Activated CD8-positive, alpha-beta memory T cell treated with anti-CD3 and anti-CD28 coated beads for 1 hour (primary cell): Measurements from ENCODE around the gene BANK1.

Source experiments
- DNase-seq, 2 donors: peaks; one replicate each; pipeline ENCODE4 v3.0.0-alpha.2; 2020; ENCODE audit warnings: low read depth in 1 of 2; ENCODE audit errors: extremely low read depth in 1 of 2

The BANK1 gene

DNA sequence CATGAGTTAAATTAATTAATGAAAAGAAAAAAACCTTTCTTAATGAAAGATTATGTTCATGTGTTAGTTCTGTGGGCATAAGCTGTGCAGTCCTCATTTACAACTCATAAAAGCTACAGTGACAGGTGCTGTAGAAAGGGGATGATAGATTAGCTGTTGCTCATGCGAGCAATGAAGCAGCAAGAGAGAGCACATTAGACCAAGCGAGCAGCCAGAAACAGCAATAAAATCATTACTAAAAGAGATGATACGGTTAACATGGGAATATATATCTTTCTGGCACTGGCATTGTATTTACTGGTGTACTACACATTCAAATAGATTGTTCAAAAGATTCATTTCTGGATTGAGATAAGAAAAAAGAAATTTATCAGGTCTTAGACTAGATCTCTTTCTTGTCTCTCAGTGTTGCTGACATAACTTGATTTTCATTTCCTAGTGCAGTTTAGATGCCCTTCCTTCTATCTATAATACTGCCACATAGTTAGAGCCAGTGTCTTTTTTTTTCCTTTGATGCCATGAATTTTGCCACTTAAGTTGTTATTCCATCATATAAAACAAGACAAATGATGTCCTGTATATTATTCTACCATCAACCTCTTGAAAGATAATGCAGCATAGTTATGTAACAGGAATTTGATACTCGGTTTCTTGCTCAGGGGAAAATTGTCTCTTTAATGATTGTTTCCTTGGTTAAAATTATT lies 164.6 kb downstream of the BANK1 start:
- DNase-seq = no peak

DNA sequence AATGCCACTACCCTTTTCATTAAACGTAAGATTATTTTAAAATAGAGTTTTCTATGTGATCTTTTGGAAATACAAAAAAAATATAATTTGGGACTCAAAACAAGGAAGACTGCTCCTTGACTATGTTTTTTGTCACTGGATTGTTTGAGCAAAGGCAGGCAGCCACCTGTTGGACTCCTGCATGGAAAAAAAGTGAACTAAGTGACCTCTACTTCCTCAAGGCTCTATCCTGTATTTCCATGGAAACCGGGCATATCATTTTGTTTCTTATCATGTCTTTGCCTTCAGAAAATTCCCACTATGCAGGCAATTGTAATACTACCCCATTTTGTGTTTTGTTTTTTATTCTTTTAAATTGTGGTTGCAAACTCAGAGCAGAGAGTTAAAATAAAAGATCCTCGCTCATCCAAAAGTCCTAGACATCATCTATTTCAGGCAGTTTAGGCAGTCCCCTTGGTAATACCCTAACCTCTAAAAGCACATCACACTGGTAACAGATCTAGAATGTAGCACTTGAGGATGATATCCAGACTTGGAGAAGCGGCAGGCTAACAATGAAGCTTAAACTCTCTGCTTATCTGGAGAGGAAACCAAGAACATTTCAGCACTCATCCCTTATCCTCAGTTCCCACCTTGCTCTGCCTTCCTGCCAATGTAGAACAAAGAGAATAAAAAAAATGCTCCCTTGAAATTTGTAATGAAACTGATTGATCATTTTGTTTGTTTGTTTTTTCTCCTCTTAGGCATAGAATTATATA lies 165.7 kb downstream of the BANK1 start:
- no peak for DNase-seq

DNA sequence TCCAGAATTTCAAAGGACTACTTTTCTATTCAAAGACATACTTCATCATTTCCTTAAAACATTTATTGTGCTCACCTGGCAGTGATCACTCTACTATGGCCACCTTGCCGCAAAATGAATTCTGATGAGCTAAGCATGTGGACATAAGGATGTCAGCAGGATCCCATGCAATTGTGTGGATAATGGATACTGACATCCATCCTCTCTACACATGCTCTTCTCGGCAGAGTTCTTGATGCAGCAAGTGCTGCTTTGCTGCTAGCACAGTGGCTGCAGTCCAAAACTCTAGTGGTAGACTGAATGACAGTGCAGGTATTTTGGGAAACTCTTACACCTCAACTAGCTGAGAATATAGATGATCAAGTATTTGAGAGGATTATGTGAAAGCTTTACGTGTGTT lies 168.0 kb downstream of the BANK1 start:
- no peak for DNase-seq

DNA sequence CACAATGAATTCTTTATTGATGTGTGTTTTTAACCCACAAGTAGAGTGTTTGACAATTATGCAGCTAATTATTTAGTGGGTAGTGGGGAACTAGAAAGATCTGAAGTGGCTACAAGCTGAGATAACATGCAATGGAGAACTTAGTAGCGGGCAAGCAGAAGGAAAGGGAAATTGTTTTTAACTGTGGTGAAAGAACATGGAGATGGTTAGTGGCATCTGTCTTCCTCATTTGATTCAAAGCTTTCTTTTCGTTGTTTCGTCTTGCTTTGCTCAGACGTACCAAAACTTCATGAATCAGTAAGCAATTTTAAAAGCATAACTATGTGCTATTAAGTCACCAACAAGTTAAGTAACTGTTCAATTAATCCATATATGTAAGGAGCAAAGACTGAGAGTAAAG lies 169.9 kb downstream of the BANK1 start:
- no peak for DNase-seq

DNA sequence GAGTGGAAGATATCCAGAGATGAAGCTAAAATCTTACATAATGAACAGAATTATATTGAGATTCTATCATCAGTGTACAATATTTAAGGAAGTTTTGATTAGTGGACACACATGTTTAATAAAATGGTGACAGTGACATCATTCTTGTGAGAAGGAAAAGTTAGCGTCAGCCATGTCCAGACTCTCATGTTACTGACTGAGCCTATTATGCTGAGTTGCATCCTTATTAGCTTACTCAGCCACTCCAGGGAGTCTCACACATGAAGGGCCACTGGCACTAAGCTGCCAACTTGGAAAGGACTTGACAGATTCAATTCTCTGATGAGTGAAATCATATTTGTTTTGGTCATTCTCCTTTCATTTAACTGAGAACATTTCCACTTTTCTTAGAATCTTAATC lies 170.6 kb downstream of the BANK1 start:
- no peak for DNase-seq

DNA sequence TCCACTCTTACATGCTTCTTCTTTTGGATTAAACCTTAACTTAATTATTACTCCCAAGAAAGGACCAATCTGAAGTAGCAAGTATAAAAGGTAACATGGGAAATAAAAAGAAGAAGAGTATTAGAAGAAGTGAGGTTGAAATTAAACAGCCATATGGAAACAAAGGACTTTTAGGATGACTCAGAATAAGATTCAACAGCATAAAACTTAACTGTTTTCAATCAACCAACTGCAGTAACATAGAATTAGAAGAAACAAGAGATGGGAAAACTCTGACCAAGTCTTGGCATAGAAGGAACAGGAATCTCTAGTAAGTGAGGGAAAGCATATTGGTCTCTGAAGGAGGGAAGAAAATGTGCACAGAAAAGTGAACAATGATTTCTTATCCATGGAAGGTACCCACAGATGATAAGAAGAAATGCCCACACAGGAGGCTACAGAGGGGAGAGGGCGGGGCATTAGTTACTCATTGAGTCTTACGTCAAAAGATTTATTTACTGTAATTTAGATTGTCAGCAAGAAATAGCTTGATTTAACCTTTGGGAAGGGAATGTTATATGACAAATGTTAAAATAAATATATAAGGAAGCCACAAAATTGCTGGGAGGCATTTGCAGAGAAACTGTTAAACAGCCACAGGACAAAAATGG lies 177.3 kb downstream of the BANK1 start:
- DNase-seq = no peak

DNA sequence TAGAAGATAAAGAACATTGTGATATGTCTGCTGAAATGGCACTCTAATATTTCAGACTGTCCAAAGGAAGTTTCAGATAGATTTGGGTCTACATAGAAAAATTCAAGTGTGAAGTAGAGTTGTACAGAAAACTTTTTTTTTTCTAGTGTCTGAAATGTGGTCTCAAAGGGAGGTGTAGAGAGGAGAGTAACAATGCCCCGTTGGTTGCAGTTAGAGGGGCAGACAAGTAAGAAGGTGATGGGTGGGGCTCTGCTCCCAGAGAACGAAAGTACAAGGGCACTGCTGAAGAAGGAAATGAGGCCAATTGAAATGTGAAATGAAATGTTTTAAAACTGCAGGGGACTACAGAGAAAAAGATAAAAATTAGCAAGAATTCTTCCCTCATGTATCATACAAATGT lies 177.8 kb downstream of the BANK1 start:
- DNase-seq = no peak

DNA sequence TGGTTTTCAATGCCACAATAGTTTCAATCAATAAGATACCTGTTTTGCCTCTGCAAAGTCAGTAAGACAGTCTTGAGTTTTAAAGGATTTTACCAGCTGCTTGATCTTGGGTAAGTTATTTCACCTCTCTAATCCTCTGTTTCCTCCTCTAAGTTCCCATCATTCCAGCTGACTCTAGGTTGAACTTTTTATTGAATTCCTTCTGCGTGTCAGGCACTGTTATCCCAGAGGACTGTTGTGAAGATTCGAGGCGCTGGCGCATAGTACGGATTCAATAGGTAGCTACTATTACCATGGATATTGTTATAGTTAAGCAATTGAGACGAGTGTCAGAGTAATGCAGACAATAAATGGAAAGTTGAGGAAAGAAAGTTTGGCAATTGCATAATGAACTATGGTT lies 179.4 kb downstream of the BANK1 start:
- DNase-seq = no peak

DNA sequence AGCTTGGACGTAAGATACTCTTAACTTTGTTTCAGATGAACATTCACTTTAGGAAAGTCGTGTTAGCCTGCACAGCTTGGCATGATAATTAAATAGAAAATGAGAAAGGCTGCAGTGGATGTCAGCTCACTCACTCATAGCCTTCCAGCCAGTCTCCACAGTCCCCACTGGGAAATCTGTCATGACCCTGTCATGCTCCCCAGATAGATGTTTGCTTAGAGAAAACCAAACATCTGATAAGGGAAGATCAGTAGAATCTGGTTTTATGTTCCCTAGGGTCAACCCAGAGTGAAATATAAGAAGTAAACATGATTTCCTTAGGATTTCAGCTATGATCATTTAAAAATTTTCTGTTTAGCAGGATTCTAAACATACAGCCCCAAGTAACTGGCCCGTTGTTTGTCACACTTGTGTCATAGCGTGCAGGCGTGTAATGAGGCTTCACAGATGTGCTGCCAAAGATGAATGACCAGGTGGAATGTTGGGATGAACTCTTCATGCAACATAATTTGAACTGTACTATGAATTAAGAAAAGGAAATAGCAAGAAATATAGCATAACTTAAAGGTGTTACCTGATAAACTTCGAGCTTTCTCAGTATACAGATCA lies 180.1 kb downstream of the BANK1 start:
- no peak for DNase-seq

DNA sequence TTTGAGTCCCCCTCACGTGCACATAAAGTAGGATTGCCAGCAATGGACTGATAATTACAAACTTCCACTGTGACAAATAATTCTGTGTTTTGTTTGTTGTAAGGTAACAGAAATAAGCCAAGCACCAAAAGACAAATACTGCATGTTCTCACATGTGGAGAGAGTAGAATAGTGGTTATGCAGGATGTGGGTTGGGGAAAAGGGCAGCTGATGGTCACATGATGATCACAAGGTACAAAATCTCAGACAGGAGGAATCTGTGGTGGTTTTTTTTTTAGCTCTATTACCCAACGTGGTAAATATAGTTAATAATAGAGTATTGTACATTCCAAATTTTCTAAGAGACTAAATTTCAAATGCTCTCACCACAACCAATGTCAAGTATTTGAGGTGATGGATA lies 182.3 kb downstream of the BANK1 start:
- DNase-seq = no peak

DNA sequence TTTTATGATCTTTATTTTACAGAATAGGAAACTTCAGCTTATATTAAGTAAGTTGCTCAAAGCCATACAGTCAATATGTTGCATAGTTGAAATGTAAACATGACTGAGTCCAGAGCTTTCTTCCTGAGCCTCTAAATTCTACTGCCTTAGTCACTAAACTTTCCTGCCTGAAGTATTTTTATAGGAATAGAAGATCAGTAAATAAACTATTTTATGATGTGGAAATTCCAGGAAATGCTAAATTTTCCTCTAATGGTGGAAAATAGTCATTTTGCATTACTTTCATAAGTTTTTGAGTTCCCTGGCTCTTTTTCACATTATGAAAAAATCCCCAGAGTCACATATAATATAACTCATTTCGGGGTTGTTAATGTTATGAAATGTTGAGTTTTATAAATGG lies 182.8 kb downstream of the BANK1 start:
- DNase-seq = no peak

DNA sequence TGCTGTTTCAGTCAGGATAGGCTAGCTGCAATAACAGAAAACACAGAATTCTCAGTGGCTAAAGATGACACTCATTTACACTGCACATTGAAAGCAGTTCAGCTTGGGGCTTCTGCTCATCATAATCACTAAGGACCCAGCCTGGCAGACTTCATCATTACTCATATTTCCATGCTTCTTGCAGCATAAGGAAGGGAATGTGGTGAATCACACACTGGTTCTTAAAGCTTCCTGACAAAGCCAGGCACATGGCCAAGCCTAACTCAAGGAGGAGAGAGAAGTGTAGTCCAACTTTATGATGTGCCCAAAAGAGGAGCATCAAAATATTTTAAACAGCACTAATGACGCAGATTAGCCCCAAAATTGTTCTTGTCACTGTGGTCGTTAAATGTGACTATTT lies 186.5 kb downstream of the BANK1 start:
- DNase-seq = no peak

DNA sequence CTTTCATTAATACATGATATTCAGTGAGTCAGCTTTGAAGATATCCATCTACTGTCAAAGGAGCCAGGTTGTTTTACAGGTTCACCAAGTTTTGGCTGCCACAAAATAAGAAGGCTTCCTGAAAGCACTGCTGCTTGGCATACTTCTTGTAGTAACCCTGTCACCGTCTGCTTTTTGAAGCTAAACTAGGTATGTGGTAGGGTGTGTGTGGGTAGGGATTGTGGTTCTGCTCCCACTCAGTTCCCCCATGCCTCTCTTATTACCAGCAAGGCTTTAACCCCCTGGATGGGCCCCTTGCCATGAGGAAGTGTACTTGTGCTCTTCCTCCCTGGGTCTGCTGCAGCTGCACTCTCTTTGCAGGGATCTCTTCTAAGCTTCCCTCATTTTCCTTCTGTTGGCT lies 191.2 kb downstream of the BANK1 start:
- DNase-seq = no peak

DNA sequence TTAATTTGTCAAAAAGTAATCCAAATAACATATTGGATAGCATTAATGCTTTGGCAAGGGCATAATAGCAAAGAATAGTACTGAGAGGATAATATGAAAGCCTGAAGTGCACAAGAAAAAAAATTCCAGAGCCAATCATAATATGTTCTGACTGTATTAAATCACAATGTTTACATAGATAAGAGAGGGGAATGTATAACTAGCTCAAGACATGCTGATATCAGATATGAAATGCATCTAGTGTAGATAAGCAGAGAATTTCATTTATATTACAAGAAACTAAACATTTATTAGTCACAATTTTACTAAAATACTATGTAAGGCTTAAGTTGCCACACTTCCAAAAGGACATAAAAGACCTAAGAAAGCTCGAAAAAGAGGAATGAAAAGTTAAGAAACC lies 193.3 kb downstream of the BANK1 start:
- DNase-seq = no peak

DNA sequence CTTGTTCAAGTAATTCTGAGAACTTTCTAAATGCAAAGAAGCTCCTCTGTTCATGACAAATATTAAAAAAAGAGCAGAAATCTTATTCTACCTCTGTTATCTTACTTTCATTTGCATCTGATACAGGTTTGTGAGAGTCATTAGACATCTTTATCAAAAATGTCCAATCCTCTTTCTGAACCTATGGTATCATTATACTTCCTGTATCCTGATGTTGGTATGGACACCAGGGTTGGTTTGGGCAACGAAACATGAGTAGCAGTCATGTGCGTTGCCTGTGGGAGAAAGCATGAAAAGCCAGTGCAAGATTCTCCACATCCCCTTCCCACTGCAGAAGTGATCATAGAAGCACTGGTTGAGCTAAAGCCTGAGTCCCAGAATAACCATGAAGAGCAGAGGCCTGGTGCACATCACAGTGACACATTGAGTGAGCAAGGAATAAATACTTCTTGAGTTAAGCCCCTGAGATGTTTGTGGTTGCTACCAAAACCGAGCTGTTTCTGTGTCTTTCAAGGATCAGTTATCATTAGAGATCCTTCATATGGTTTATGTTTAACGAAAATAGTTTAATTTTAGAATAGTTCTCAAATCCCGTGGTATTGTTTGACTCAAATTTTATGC lies 197.2 kb downstream of the BANK1 start:
- DNase-seq = no peak

DNA sequence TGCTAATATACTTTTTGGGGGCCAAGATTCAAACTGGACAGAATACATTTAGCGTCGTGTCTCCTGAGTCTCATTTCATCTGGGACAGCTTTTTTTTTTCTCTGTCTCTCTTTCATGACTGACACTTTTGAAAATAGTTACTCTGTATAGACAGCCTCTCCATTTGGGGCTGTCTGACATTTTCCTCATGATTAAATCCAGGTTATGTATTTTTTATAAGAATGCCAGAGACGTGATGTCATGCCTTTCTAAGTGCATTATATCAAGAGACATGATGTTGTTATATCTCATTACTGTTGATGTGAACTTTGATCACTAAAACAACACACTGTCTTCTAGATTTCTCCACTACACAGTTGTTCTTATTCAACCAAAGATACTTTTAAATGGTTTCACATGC lies 199.0 kb downstream of the BANK1 start:
- DNase-seq = no peak

DNA sequence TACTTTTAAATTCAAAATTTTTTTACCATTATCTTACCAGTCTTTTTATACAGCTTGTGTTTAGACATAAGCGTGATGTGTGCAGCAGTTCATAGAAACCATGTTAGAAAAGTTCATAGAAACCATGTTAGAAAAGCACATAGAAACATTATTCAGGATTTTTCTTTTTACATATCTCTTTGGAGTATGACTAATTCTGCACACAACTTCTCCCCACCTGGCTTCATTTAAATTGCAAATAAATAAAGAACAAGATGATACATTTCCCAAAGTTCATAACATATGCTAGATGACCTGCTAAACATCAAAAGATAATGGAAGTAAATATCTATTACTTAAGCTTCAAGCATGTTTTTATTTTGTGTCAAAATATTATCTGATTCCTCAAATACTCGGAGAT lies 201.9 kb downstream of the BANK1 start:
- no peak for DNase-seq

DNA sequence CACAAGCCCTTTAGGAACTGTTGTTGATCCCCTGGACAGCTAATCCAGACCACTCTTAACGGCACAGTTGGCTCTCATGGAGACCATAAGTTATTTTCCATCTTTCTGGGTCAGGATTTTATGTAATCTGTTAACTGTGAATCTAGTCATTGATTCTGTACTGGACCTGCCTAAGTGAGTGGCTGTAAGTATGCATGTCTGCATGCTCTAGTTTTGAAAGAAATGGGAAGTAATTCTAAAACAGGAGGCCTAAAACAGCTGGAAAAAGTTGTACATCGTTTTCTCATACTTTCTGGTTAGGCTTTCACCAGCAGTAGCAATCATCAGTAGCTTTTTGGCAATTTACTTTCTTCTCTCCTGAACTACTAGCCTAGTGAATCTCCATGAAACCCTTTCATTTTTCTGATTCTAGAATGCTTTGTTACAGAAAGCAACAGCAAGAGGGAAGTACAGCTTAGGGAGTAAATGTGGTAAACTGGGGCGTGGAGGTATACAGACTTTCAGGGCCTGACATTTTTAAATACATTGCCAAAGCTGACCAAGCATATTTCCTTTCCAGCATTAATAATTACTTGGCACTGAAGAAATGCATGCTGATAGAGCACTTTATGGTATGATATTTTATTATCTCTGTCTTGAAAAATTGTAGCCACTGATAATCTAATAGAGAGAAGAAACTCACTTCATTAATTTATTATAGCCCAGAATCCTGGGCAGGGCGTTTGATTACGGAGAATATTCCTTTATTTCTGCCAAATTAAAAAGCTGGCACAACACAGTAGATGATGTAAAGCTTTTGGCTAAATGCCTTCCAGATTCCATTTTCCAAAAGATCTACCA lies 202.7 kb downstream of the BANK1 start:
- DNase-seq = no peak

DNA sequence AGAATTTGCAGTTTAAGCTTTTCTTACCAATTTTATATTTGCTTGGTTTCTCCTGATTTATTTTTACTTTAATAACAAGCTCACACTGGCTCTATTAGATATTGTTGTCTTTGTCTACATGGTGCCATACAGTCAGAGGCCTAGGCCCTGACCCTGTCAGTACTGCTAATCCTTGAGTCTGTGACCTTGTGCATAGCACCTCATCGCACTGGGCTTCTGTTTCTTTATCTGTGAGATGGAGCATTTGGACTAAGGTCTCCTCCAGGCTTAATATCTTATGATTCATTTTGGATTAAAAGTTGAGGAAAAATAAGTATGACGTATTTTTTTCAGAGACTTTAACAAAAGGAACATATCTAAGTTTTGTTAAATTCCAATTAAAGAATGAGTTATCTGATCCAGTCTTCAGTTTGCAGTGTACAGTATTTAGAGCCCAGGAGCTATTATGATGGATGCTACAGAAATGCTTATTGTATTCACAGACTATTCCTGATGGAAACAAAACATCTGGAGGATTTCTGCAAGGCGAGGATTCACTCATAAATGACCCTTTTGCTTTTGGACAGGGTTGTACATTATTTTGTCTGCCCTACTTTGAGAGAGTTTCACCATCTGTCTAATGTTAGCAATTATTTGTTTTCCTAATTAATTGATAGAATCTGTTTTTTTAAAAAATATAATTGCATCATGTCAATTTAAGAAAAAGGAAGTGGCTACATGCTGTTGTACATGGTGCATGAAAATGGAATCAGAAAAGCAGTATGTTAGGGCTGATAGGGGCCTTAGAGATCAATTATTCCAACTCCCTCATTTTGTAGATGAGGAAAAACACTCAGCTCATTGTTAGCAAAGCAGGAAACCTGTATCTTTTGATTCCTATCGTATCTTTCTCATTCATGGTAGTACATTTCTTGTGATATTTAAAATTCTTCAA lies 203.6 kb downstream of the BANK1 start:
- no peak for DNase-seq
